ENCODE results near the gene DPH6.
"Not testable (repeated sequence)": the region's sequence is repeated elsewhere in the genome, so short reads cannot be mapped to it uniquely, and the experiment has no call there.

DPH6 gene

DNA sequence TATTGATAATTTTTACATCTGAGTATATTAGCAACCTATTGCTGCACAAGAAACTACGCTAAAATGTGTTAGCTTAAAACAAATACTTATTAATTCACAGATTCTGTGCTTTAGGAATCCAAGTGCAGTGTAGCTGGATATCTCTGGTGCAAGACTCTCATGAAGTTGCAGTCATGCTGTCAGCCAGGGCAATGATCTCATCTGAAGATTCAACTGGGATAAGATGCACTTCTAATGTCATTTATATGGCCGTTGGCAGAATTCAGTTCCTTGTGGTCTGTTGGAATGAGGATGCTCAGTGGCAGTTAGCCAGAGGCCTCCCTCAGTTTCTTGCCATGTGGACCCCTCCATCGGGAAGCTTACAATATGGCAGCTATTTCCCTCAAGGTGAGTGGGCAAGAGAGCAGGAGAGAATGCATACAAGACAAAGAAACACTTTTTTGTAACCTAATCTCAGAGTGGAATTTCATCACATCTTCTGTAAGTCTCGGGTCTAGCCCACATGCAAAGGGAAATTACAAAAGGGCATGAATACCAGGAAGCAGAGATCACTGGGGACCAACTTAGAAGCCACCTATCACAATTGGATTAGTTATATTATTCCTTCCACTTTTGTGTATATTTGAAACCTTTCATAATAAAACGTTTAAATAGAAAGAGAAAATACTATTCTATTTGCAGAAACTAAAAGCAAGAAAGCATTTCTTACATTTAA lies 61.6 kb downstream of the DPH6 start:
- no peak for DNase-seq

DNA sequence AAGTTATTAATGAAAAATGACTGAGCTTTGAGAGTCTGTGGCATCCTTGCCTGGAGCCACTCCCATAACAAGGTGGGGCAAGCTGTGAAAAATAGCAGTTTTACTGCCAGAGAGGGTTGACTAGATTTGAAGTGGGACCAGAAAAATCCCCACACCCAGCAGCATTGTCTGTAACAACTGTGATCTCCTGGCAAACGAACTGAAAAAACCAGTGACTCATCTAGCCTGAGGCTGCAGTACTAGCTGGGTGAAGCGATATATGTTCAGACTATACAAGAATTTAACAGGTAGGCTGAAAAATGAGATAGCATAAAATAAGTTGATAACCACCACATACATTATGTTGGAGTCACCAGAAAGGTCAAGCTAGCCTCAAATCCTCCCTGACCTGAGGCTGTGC lies 64.0 kb downstream of the DPH6 start:
- peak; percentile 73 for DNase-seq

DNA sequence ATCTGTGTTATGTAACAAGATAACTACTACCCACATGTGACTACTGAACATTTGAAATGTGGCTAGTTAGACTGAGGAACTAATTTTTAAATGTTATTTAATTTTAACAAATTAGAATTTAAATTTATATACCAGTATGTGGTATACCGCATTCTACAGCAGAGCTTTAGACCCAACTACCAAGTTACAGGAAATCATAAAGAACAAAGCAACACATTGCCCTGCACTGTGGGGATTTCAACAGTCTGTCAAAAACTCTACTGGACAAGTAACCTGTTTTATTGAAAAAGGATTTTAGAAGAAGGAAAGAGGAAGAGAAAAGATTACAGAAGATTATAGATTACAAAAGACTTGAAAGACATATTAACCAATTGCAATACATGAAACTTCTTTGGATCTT lies 64.9 kb downstream of the DPH6 start:
- DNase-seq: no peak

DNA sequence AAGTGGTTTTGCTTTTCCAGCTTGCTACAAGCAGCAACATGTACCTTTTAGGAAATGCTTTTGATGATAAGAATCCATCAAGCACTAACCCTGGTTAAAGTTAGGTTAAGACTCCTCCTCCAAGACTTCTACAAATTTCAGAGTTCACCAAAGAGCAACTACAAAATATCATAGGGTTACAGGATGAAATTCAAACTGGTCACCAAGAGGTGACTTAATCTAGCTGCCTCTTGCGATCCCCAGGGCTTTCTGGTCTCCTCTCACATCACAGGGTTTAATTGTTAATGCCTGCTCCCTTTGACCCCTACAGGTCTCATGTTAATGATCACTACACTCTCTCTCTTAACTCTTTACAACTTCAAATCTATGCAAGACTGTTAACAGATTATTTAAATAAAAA lies 66.5 kb downstream of the DPH6 start:
- DNase-seq: no peak

DNA sequence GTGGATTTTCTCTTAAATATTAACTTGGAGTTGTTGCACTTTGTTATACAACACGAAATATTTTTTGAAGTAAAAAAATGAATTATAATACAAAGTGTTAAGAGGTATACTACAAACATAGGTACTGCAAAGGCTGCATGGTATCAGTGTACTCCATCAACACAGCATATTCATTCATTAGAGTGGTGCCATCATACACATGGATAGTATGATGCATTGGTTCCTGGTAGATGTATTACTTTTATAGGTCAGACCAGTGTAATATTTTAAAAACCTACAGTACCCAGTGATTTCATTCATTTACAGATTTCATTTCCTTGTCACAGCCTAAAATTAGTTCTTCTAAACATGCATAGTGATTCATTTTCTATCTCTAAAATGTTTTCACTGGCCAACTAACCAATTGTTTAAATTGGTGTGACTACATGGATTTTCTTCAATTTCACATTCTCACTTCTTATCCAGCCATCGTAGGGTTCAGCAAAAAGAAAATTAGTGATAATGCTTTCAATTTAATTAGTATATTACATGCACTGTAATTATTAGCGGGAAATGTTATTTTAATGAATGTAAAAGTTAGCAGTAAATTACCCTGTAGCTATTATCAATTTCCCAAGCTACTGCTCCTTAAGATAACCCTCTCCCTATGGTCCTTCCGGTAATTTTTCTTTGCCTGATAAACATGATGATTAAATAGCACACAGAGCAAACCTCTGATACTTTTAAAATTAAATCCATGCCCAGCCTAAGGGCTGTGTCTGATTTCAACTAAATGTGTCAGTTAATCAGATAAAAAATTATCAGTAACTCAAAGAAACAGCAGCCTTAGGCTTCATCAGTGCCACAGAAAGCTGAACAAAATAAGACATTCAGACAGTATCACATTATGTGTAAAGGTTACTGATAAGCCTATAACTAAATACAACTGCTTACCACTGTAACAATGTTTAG lies 68.4 kb downstream of the DPH6 start:
- DNase-seq: no peak

DNA sequence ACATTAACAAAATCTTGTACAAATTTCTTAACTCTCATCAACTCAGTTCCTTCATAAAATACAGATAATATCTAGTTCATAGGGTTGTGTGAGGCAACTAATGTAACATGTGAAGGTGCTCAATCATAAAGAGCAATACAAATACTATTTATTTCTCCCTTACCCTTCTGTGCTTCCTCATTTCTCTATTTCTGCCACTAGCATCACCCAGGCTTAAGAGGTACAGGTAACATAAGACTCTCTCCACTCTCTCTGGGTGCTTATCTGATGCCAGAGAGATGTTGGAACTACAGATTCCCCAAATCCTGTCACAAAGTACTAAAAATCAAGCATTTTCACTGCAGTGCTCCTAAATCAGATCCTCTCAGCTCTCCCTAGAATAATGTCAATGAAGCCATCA lies 74.9 kb downstream of the DPH6 start:
- DNase-seq: no peak

DNA sequence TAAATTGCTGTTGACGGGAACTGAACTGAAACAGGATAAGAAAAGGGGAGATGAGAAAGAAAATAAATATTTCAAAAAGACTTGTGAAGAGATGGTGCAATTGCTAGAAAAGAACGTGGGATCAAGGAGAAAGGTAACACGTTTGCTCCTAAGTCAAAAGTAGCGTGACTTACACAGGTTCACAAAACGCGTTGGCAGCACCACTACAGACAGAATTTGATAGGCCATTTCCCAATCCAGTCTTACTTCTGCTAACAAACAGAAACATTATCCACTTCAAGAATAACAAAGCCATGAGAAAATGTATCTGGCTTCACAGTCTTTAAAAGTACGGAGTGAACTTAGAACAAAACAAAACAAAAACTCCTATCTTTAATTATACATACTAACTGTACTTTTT lies 75.5 kb downstream of the DPH6 start:
- DNase-seq: no peak

DNA sequence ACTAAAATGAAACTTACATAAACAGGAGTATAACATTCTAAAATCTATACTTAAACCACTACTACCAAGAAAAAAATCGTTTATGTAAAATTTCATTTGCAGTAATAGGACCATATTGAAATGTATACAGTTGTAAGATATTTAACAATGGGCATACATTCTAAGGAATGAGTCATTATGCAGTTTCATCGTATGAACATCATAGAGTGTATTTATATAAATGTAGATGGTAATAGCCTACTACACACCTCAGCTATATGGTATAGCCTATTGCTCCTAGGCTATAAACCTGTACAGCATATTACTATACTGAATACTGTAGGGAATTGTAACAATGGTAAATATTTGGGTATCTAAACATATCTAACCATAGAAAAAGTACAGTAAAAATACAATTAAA lies 79.5 kb downstream of the DPH6 start:
- no peak for DNase-seq

DNA sequence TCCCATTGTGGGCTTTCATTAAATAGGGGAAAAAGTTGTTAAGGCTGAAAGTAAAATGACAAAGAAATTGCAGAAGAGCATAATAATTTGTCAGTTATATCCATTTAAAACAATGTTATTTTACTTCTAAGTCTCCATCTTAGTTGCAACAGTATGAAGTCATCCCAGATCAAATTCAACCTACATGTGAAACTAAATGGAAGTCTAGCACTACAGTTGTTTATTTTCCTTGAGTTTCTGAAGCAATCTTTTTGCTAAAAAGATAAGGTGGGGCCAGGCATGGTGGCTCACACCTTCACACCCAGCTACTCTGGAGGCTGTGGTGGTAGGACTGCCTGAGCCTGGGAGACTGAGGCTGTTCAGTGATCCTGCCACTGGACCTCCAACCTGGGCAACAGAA lies 80.2 kb downstream of the DPH6 start:
- no peak for DNase-seq

DNA sequence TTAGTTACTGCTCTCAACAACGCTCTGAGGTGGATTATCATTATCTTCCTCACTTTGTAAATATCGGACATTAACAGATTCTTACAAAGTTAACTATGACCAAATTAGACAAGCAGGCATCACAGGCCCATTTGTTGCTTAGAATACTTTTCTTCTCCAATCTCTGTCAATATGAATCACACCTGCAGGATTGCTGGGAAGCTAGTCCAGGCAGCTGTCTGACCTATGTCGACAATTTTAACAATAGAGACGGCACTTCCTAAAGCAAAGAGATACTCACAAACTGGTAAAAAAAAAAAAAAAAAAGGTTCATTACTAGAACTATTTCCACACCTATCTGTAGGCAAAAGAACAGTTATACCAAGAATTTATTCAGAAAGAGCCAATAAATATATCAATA lies 85.3 kb downstream of the DPH6 start:
- no peak for DNase-seq

DNA sequence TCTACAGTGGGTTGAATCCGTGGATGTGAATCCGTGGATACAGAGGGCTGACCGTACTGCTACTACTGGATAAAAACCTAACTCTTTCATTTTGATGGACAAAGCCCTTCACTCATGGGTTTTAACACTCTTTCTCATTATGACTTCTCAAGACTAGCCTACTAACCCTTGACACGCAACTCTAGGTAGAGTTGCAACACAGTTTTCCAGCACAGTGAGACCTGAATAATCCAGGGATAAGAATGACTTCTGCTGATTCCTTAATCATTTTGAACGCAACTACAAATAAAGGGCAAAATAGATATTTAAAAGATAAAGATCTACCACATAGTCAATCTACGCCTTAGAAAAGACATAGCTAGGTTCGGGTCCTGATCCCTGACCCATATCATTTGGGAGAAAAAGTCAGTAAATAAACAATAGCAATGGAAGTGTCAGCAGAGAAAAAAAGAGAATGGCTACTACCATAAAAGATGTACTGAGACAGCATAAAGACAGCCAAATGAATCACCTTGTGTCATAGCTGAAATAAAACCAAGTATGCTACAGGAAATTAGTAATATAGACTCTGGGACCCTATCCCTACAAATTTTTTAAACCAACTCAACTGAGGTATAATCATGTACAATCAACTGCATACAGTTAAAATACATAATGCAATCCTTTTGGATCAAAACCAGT lies 87.6 kb downstream of the DPH6 start:
- DNase-seq: no peak

DNA sequence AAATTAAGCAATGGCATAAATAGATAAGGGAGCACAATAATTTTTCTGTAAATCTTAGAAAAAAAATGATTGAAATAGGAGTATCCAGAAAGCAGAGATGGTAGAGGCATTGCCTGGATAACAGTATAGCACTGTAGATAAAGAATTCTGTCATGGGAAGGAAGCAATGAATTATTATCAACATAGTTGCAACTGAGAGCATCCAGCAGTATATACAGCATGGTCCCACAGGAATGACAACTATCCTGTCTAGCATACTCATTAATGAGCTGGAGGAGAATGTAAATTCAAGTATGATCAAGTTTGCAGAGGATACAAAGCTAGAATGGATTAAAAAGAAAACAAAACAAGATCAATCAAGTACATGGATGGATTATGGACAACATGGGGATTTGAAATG lies 90.8 kb downstream of the DPH6 start:
- DNase-seq: no peak

DNA sequence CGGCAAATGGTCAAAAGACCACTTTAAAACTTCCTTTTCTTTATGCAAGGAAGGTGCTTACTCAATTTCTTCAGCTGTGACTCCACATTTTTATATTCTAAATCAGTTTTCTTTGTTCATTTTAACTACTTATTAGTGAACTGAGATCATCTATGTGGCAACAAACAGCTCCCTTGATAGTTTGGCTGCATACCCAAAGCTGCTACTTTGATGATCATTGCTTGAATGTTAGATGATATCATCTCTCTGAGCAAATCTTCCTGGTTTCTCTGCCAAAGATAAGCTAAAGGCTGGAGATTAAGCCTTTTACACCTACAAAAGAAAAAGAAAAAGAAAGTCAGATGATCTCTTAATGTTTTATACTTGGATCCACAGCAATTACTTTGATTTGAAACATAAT lies 95.5 kb downstream of the DPH6 start:
- no peak for DNase-seq

DNA sequence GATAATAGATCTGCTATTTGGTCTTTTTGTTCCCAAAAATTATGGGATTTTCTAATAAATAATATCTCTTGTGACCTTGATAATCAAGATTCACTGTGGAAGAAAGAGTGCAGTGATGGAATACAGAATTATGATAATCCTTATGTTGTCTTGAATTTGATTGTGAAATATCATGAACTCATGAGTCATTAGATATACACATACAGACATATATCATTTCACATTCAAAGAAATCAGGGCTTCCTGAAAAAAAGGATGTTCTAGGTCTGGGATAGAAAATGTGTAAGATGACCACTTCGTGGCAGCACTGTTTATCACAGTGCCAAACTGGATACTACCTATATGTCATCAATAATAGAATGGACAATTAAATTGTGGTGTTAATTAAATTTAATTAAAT lies 97.7 kb downstream of the DPH6 start:
- no peak for DNase-seq

DNA sequence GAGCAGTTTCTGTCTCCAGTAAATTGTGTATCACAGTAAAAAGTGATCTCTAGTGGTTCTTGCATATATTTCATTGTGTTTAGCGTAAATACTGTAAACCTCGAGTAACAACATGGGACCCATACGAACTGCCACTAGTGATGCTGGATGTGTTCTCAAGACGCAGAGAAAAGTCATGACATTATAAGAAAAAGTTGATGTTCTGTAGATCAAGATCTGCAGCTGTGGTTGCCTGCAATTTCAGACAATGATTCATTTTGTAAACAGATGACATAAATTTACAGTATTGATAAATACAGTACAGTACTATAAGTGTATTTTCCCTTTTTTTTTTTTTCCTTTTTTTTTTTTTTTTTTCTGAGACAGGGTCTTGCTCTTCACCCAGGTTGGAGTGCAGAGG lies 100.1 kb downstream of the DPH6 start:
- no peak for DNase-seq

DNA sequence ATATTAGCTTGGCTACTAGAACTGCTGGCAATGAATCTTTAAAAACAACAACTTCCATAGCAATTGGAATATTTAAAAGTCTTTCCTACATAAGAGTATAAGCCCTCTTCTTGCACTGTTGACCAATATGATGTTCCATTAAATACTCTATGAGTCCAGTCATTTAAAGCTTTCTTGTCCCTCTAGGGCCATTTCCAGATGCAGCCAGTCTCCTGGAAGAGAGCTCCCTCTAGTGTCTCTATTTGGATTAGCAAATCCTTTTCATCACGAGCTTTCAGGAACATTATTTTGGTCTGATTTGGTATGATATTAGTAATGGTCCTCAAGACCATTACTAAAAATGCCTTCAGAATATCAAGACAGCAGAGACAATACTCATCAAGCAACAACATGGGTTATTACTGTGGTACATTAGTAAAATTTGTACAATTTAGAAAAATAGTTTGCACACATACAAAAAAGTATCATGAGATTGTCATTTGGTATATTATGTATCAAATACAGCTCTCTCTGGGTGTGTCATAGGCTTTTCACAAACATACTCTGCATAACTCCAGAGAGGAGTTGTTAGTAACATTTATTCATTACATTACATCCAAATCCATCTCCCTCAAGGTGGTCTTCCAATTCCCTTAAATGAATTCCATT lies 101.3 kb downstream of the DPH6 start:
- no peak for DNase-seq

DNA sequence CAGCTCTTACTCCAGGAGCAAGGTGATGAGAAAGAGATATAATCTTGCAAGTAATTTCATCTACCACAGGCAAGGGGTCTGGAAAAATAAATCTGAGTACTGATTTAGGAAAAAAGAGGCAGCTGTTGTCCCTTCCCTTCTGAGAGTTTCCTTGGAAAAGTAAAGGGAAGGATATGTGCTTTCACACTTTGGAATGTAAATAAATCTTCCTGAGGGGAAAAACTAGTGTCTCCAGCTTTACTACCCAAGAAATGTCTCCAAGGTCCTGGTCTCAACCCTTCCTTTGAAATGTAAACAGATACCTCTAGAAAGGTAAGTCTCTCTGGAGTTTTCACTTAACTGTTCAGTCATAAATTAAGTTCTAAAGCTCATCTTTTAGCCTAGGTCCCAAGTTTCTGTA lies 102.6 kb downstream of the DPH6 start:
- DNase-seq: no peak

DNA sequence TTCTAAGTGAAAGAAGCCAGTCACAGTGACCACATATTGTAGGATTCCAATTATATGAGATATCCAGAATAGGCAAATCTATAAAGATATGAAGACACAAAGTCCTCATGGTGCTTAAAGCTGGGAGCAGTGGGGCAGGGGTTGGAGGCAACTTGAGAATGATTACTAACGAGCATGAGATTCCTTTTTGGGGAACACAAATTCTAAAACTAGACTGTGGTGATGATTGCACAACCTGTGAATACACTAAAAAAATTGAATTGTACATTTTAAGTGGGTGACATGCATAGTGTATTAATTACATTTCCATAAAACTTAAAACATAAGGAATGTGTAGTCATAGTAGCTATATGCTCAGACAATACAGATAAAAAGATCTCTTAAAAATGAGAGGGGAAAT lies 103.2 kb downstream of the DPH6 start:
- DNase-seq: no peak

DNA sequence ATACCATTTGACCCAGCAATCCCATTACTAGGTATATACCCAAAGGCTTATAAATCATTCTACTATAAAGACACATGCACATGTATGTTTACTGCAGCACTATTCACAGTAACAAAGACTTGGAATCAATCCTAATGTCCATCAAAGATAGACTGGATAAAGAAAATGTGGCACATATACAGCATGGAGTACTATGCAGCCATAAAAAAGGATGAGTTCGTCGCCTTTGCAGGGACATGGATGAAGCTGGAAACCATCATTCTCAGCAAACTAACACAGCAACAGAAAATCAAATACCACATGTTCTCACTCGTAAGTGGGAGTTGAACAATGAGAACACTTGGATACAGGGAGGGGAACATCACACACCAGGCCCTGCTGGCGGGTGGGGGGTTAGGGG lies 104.7 kb downstream of the DPH6 start:
- DNase-seq: not testable (repeated sequence)

DNA sequence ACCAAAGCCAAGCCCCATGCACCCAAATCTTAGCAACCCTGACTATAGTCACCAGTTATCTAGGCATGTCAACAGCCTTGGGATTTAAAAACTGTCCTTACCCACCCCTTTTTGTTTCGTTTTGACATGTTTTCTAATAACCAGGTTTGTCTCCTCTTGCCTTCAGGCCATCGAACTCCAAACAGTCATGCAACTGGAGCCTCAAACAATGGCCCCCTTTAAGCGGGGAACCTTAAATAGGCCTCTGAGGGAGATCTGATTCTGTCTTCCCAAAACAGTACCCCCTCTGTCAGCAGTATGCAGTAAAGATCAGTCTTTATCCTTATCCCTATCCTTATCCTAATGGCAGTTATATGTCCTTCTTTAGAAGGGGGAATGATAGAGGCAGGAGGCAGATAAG lies 105.7 kb downstream of the DPH6 start:
- DNase-seq: no peak

DNA sequence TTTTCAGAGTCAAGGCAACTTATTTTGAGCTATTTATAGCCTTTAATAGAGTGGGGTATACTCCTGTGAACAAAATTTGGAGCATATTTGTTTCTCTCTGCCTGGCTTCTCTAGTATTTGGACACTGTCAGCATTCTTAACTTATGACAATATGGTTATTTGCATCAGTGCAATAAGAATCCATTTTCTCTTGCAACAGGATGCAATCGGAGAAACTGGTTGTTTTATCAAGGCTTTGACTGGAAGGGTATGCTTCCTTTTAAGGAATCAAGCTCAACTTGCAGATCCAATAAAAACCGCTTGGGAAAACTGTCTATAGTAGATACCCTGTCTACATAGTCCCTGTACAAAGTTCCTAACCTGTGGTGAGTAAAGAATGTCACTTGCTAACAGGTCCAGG lies 106.7 kb downstream of the DPH6 start:
- no peak for DNase-seq

DNA sequence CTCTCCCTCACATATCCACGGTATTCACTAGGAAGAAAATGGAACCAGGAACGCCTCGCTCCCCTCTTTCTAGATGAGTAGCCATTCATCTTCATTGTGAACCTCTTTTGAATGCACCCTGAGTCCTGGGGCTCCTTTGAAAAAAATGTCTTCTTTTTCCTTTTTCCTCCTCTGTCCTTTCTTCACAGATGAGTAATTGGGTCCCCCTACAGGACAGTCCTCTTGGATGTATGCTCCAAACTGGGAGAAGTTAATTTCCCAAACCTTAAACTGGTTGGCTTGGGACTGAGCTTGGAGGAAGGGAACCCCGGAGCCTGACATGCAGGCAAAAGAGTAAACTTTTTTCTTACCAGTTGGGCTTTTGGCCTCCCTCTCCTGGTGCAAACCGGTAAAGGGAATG lies 108.8 kb downstream of the DPH6 start:
- no peak for DNase-seq

DNA sequence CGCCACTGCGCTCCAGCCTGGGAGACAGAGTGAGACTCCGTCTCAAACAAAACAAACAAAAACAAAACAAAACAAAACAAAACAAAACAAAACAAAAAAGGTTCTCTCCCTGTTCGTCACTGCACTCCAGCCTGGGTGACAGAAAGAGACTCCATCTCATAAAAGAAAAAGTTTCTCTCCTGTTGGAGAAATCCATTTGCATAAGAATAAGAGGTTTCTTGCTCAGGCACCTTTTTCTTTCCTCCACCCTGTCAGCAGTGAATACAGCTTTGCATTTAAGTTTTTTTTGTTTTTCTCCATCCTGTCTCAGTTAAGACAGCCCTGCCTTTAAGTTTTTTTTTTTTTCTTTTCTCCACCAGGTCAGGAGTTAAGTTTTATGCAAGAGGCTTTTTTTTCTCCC lies 109.5 kb downstream of the DPH6 start:
- no peak for DNase-seq
